ENCODE data around the gene AK8.

The AK8 gene

DNA sequence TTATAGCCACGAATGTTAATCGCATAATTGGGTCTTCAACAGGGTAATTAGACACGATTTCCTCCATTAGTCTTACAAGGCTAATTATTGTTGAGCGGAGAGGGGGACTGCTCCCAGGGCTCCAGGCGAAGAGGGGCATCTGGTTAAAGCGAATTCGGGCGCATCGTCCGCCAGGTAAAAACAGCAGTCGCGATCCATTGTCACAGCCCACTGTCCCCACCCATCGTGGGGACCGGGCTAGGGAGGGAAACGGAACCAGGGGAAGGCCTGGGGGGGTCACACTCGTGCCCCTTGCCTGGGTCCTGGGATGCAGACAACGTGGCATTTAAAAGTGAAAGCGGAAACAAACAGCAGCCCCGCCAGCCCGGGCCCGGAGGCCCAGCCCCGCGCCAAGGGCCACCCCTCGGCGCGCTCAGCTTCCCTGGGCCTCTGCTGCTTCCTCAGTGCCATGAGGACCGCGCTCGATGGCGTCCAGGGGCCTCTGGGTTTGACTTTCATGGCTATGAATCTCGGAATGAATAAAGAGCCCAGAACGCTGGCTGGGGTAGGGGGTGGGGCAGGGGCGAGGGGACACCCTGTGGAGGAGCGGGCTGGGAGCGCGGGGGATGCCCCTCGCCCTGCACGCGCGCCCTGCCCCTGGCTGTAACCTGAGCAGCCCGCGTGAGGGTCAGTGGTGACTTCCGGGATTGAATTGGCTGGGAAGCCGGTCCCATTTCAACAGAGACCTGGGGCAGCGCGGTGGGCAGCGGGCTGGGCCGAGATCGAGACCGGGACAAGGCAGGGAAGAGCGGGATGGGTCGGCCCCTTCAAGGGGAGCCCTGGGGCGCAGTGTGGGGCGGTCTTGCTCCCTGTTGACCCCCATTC, 107.9 kb downstream of the AK8 start:
- no peak for FAIRE-seq

DNA sequence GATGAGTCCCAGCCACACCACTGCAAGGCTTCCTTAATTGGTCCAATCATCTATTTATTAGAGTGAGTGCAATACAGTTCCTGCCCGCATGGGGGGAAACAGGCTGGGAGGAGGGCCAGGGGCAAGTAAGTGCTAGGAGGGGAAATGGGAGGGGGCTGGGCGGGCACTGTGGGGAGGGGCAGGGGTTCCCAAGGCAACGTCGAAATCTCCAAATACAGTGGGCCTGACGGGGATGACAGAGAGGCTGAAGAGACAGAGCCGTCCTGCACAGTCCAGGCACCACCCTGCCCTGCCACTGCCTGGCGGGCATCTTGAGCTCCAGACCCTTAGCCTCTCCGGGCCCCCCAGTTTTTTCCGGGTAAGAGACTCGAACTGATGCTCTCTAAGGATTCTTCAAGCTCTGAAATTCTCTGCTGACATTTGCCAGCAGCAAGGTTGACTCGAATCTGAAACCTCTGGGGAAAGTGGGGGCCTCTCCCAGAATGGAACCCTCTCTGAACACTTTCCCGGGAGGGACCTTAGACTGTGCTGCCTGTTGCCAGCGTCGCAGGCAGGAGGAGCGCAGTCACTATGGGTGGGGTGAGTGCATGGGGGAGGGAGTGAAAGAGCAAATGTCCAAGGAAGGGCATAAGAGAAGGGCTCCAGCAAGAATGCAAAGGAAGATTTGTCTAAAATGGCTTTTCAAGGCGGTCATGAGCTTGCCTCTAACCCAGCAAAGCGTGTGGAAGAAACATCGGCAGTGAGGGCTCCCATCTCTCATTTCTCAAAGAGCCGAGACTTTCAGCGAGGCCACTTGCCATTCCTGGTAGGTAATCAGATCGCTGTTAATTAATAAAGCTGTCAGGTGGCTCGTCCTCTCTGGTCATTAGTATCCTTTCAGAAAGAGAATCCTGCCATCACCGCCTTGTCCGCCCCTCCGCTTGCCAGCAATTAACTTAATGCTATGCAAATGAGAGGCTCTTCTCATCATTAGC, 108.9 kb downstream of the AK8 start:
- FAIRE-seq, result no peak

DNA sequence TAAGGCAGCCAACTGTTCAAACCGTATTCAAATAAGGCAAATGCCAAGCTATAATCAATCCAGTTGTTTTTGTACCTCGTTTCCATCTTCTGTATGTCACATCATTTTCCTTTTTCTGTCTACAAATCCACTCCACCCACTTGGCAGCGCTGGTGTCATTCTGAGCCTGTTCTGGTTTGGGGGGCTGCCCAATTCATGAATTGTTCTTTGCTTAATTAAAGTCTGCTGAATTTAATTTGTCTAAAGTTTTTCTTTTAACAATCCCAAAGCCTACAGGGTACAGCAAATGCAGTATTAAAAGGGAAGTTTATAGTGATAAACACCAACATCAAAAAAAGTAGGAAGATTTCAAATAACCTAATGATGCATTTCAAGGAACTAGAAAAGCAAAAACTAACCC, 114.5 kb downstream of the AK8 start:
- FAIRE-seq, result no peak

DNA sequence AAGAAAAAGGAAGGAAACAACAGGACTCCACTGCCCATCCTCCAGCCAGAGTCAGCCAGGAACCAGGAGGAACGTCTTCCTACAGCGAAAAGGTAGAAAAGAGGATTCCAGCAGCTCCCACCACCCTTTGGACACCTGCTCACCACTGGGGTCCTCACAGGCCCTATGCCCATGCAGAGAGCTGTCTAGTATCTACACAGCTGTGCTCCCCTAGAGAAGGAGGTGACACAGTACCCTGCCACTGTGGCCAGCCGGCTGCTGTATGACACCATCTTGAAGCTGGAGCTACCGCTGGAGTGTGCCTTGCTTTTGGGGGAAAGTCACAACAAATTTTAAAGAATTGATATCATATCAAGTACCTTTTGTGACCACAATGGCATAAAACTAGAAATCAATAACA, 115.2 kb downstream of the AK8 start:
- no peak for FAIRE-seq

- FAIRE-seq, result no peak
Measured at GRCh38 chr9:132761602-132762001, 116.5 kb downstream of the AK8 start.

DNA sequence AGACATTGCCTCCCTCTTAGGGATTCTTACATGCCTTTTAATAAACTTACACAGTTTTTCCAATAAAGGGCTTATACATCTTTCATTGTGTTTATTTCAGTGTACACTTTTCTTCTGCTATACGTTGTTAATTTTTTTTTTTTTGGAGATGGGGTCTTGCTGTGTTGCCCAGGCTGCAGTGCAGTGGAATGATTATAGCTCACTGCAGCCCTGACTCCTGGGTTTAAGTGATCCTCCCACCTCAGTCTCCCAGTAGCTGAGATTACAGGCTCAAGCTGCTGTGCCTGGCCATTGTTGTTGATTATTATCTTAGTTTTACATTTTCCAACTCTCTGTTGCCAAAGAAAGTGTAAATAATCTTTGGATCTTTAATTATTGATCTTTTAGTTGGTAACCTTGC, 118.0 kb downstream of the AK8 start:
- FAIRE-seq, result no peak

- no peak for FAIRE-seq
Measured at GRCh38 chr9:132757016-132757415, 121.1 kb downstream of the AK8 start.

- FAIRE-seq, result no peak
Measured at GRCh38 chr9:132756214-132756845, 121.8 kb downstream of the AK8 start.

- no peak for FAIRE-seq
Measured at GRCh38 chr9:132755096-132755495, 123.0 kb downstream of the AK8 start.

DNA sequence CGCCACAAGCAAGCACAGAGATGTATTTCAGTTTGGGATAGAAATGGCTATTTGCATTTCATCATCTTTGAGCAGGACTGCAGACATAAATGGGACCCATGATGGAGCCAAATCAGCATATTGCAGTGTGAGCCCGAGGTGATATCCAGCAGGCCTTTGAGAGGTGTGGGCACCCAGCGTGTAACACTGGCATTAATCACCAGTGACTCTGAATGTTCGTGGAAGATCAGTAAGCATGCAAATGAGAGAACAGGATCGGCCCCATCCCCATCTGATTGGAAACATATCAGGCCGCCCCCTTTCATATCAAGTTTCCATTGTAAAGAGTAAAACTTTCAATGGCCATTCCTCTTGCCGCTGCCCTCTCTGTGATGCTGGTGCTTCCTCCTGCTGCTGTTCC, 123.8 kb downstream of the AK8 start:
- no peak for FAIRE-seq

- no peak for FAIRE-seq
Measured at GRCh38 chr9:132753593-132753880, 124.5 kb downstream of the AK8 start.

- no peak for FAIRE-seq
Measured at GRCh38 chr9:132752877-132753592, 125.0 kb downstream of the AK8 start.

DNA sequence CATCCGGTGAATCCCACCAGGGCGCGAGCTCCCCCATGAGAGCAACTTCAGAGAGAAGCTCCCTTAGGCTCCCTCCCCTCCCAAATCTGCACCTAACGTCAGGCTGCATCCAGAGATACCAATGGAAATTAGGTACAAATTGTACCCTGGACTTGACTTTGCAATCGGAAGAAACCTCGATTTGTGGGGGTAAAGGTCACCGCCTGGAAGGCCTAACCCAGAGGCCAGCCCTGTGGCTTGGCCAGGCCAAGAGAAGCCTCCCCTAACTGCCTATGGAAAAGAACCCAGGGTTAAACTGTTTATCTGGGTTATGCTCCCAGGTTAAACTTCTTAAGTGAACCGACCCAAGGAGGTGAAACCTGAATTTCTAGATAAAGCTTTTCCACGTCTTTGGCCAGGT, 127.4 kb downstream of the AK8 start:
- no peak for FAIRE-seq

DNA sequence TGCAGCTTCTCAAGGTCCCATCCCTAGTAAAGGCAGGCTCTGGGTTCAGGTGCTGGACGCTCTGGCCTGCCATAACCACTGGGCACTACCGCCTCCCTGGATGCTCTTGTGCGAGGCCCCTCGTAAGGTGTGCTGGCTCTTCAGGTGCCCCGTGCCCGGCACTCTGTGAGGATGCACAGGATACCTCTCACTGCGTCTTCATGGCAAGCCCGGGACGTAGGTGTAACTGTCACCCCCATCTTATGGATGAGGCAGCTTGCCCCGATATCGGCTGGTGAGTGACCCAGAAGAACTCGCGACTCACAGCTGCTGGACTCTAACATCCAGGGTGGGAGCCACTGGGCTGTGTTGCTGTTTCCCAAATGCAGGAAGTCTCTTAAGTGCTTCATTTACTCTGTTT, 128.8 kb downstream of the AK8 start:
- no peak for FAIRE-seq

- no peak for FAIRE-seq
Measured at GRCh38 chr9:132748450-132748849, 129.6 kb downstream of the AK8 start.

- no peak for FAIRE-seq
Measured at GRCh38 chr9:132745756-132746709, 132.1 kb downstream of the AK8 start.

DNA sequence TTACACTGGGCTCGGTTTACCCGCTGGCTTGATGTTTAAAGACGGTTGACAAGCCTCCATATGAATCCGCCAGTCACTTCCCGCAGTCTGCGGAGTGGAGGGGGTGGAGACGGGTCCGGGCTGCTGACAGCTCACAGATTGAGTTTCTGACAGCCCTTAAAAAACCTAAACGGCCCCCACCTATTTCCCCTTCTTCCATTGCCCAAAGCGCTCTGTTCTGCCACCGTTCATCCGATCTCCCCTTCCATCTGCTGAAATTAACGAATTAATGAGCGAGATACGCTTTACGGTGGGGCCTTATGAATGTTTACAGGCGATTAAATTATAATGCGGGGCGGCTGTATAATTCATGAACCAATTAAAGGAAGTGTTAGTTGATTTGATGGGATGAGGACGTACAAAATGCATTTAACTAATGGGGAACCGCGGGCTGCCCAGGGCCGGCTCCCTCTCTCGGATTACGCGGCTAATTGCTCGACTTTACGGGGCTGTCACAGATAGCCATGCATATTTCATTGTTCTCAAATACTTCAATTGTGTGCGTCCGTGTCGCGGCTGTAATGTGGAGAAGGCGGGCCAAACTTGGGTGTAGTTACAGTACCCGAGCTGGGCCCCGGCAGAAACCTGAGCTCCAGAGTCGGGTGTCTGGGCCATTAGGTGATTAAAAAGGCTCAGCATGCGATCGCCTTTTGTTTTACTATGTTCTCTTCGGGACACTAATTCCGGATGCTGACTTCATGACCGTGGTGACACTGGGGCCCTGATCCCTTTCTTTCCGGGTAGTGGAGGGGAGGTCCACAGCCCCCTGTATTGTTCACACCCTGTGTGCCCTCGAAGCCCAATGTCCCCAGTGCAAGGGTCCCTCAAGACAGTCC, 133.0 kb downstream of the AK8 start:
- no peak for FAIRE-seq

- no peak for FAIRE-seq
Measured at GRCh38 chr9:132743931-132744479, 134.1 kb downstream of the AK8 start.

DNA sequence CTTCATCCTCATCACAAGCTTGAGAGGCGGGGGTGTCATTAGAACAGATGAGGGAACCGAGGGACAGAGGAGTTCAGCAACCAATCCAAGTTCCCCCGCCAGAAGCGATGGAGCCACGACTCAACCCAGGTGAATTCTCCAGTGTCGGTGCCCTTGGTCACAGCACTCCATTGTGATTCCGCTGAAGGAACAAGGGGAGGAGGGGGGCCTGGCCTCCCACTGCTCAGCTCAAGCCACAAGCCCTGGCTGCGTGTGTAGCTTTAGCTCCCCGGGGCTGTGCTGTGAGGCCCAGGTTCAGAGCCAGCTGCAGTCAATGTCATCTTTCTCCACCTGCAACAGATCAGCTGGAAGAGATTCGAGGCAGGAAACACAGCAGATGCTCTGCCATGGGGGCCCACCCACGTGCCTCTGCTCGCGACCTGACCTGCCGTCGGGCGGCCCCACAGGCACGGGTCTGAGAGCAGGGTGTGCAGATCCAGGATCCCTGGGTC, 135.2 kb downstream of the AK8 start:
- no peak for FAIRE-seq

Data from TTC549 (cell line).